ENCODE measurements around the gene LRRC26. TPM values are rescaled to one million over a fixed set of nuclear protein-coding genes. Genes with fewer than 3 reads are reported as not detected.

LRRC26 gene
- total RNA-seq, 1 experiment from 2014 or later: 2.1 TPM

DNA sequence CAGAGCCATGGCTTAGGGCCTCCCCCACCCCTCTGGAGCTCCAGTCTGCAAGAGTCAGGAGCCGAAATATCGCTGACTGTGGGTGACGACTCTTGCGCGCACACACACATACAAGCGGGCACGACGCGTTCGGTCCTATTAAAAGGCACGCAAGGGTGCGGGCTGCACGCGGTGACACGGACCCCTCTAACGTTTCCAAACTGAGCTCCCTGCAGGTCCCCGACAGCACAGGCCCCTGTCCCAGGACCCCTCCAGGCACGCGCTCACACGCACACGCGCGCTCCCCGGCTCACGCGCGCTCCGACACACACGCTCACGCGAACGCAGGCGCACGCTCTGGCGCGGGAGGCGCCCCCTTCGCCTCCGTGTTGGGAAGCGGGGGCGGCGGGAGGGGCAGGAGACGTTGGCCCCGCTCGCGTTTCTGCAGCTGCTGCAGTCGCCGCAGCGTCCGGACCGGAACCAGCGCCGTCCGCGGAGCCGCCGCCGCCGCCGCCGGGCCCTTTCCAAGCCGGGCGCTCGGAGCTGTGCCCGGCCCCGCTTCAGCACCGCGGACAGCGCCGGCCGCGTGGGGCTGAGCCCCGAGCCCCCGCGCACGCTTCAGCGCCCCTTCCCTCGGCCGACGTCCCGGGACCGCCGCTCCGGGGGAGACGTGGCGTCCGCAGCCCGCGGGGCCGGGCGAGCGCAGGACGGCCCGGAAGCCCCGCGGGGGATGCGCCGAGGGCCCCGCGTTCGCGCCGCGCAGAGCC is 31.0 kb downstream of the LRRC26 start, which contains the start of gene GRIN1:
TSS of gene GRIN1 (plus strand) at position 433 of the 746 bp plus-strand sequence. CDS start 333 bp downstream, outside the sequence.
- peaks cover 75% of the 10 kb centered on the region for H3K27me3 Mint-ChIP-seq (ENCODE audit: low read depth)
- no peak for TF ChIP-seq OVOL2 (CRISPR knock-in tag; IDR thresholded peaks at IDR 0.05; ENCODE audit: borderline replicate concordance)
- TF ChIP-seq, protein P1, sequence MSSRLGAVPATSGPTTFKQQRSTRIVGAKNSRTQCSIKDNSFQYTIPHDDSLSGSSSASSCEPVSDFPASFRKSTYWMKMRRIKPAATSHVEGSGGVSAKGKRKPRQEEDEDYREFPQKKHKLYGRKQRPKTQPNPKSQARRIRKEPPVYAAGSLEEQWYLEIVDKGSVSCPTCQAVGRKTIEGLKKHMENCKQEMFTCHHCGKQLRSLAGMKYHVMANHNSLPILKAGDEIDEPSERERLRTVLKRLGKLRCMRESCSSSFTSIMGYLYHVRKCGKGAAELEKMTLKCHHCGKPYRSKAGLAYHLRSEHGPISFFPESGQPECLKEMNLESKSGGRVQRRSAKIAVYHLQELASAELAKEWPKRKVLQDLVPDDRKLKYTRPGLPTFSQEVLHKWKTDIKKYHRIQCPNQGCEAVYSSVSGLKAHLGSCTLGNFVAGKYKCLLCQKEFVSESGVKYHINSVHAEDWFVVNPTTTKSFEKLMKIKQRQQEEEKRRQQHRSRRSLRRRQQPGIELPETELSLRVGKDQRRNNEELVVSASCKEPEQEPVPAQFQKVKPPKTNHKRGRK (CRISPR knock-in tag; IDR thresholded peaks at IDR 0.05; ENCODE audit: borderline replicate concordance): no peak
- no peak for TF ChIP-seq ZNF671 (CRISPR knock-in tag; IDR thresholded peaks at IDR 0.05)
- peak; percentile 93 for TF ChIP-seq JUN (CRISPR knock-in tag; IDR thresholded peaks at IDR 0.05)
- no peak for TF ChIP-seq NFATC4 (CRISPR knock-in tag; IDR thresholded peaks at IDR 0.05)
- TF ChIP-seq, protein P2, sequence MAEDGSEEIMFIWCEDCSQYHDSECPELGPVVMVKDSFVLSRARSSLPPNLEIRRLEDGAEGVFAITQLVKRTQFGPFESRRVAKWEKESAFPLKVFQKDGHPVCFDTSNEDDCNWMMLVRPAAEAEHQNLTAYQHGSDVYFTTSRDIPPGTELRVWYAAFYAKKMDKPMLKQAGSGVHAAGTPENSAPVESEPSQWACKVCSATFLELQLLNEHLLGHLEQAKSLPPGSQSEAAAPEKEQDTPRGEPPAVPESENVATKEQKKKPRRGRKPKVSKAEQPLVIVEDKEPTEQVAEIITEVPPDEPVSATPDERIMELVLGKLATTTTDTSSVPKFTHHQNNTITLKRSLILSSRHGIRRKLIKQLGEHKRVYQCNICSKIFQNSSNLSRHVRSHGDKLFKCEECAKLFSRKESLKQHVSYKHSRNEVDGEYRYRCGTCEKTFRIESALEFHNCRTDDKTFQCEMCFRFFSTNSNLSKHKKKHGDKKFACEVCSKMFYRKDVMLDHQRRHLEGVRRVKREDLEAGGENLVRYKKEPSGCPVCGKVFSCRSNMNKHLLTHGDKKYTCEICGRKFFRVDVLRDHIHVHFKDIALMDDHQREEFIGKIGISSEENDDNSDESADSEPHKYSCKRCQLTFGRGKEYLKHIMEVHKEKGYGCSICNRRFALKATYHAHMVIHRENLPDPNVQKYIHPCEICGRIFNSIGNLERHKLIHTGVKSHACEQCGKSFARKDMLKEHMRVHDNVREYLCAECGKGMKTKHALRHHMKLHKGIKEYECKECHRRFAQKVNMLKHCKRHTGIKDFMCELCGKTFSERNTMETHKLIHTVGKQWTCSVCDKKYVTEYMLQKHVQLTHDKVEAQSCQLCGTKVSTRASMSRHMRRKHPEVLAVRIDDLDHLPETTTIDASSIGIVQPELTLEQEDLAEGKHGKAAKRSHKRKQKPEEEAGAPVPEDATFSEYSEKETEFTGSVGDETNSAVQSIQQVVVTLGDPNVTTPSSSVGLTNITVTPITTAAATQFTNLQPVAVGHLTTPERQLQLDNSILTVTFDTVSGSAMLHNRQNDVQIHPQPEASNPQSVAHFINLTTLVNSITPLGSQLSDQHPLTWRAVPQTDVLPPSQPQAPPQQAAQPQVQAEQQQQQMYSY (CRISPR knock-in tag; IDR thresholded peaks at IDR 0.05): no peak
- no peak for TF ChIP-seq SMAD3 (CRISPR knock-in tag; IDR thresholded peaks at IDR 0.05; ENCODE audit: borderline replicate concordance)
- TF ChIP-seq, protein P3, sequence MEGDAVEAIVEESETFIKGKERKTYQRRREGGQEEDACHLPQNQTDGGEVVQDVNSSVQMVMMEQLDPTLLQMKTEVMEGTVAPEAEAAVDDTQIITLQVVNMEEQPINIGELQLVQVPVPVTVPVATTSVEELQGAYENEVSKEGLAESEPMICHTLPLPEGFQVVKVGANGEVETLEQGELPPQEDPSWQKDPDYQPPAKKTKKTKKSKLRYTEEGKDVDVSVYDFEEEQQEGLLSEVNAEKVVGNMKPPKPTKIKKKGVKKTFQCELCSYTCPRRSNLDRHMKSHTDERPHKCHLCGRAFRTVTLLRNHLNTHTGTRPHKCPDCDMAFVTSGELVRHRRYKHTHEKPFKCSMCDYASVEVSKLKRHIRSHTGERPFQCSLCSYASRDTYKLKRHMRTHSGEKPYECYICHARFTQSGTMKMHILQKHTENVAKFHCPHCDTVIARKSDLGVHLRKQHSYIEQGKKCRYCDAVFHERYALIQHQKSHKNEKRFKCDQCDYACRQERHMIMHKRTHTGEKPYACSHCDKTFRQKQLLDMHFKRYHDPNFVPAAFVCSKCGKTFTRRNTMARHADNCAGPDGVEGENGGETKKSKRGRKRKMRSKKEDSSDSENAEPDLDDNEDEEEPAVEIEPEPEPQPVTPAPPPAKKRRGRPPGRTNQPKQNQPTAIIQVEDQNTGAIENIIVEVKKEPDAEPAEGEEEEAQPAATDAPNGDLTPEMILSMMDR (IDR thresholded peaks at IDR 0.05): no peak
- TF ChIP-seq ETV6 (CRISPR knock-in tag; IDR thresholded peaks at IDR 0.05): peak; percentile 77
- TF ChIP-seq, protein P4, sequence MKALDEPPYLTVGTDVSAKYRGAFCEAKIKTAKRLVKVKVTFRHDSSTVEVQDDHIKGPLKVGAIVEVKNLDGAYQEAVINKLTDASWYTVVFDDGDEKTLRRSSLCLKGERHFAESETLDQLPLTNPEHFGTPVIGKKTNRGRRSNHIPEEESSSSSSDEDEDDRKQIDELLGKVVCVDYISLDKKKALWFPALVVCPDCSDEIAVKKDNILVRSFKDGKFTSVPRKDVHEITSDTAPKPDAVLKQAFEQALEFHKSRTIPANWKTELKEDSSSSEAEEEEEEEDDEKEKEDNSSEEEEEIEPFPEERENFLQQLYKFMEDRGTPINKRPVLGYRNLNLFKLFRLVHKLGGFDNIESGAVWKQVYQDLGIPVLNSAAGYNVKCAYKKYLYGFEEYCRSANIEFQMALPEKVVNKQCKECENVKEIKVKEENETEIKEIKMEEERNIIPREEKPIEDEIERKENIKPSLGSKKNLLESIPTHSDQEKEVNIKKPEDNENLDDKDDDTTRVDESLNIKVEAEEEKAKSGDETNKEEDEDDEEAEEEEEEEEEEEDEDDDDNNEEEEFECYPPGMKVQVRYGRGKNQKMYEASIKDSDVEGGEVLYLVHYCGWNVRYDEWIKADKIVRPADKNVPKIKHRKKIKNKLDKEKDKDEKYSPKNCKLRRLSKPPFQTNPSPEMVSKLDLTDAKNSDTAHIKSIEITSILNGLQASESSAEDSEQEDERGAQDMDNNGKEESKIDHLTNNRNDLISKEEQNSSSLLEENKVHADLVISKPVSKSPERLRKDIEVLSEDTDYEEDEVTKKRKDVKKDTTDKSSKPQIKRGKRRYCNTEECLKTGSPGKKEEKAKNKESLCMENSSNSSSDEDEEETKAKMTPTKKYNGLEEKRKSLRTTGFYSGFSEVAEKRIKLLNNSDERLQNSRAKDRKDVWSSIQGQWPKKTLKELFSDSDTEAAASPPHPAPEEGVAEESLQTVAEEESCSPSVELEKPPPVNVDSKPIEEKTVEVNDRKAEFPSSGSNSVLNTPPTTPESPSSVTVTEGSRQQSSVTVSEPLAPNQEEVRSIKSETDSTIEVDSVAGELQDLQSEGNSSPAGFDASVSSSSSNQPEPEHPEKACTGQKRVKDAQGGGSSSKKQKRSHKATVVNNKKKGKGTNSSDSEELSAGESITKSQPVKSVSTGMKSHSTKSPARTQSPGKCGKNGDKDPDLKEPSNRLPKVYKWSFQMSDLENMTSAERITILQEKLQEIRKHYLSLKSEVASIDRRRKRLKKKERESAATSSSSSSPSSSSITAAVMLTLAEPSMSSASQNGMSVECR (CRISPR knock-in tag; IDR thresholded peaks at IDR 0.05; ENCODE audit: borderline replicate concordance): peak; percentile 78; the same call in 1 of the 2 replicates
- peak; percentile 68 for TF ChIP-seq SP1 (CRISPR knock-in tag; conservative IDR thresholded peaks at IDR 0.05)
- TF ChIP-seq TEAD1 (CRISPR knock-in tag; IDR thresholded peaks at IDR 0.05): peak; percentile 73; the same call in 1 of the 2 replicates
- no peak for TF ChIP-seq GRHL2 (CRISPR knock-in tag; IDR thresholded peaks at IDR 0.05; ENCODE audit: insufficient replicate concordance, severe bottlenecking)
- TF ChIP-seq MXD4 (CRISPR knock-in tag; IDR thresholded peaks at IDR 0.05; ENCODE audit: borderline replicate concordance): no peak
- TF ChIP-seq JAZF1 (CRISPR knock-in tag; IDR thresholded peaks at IDR 0.05): no peak
- TF ChIP-seq, protein P5, sequence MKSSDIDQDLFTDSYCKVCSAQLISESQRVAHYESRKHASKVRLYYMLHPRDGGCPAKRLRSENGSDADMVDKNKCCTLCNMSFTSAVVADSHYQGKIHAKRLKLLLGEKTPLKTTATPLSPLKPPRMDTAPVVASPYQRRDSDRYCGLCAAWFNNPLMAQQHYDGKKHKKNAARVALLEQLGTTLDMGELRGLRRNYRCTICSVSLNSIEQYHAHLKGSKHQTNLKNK (CRISPR knock-in tag; IDR thresholded peaks at IDR 0.05): no peak
- TF ChIP-seq, protein P6, sequence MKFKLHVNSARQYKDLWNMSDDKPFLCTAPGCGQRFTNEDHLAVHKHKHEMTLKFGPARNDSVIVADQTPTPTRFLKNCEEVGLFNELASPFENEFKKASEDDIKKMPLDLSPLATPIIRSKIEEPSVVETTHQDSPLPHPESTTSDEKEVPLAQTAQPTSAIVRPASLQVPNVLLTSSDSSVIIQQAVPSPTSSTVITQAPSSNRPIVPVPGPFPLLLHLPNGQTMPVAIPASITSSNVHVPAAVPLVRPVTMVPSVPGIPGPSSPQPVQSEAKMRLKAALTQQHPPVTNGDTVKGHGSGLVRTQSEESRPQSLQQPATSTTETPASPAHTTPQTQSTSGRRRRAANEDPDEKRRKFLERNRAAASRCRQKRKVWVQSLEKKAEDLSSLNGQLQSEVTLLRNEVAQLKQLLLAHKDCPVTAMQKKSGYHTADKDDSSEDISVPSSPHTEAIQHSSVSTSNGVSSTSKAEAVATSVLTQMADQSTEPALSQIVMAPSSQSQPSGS (CRISPR knock-in tag; IDR thresholded peaks at IDR 0.05; ENCODE audit: borderline replicate concordance, low read depth): no peak
- peak; percentile 91 for TF ChIP-seq TP53 (CRISPR knock-in tag; IDR thresholded peaks at IDR 0.05)
- no peak for TF ChIP-seq ZNF121 (CRISPR knock-in tag; IDR thresholded peaks at IDR 0.05)
- no peak; the same call in 1 of the 2 replicates for TF ChIP-seq ZNF219 (CRISPR knock-in tag; IDR thresholded peaks at IDR 0.05; ENCODE audit: borderline replicate concordance)
- peak; percentile 95 for TF ChIP-seq TCF7 (CRISPR knock-in tag; IDR thresholded peaks at IDR 0.05; ENCODE audit: low read depth)
- peak; percentile 38; the same call in 1 of the 2 replicates for TF ChIP-seq IRF2 (CRISPR knock-in tag; IDR thresholded peaks at IDR 0.05; ENCODE audit: borderline replicate concordance, low read depth)
- TF ChIP-seq MYBL2 (CRISPR knock-in tag; IDR thresholded peaks at IDR 0.05): 0 out of 2 replicates have a peak, but pooled peaks have one; percentile 65

More for the DNA sequence above, 31.0 kb downstream of the LRRC26 start, which contains the start of gene GRIN1:
- Mint-ChIP-seq H3K36me3 (no peaks in the 10 kb centered on the region), H3K27ac (no peak within 1 kb of the TSS), H3K4me1 (peaks cover 6% of the 10 kb centered on the region; the same call in 1 of the 2 replicates), H3K4me3 (peak within 1 kb of the TSS; percentile 55), H3K9me3 (no peaks in the 10 kb centered on the region)
- DNase-seq (ENCODE audit: low spot score) (peak; percentile 55), ATAC-seq (peak; percentile 25)
- ChIA-PET CTCF (interaction anchor here (0.5 to 2.9 kb wide), 22 partner anchors 9 to 117 kb away, joined by 3 to 17 read pairs (median 5); partner anchors contain the start of genes ANAPC2, MAN1B1, NPDC1 and RNF208), POLR2A (interaction anchor here (1.4 to 1.5 kb wide), 2 partner anchors 9 to 102 kb away, joined by 4 to 8 read pairs; no protein-coding TSS in a partner anchor)
